Measurements from ENCODE around the gene GATA6. TPM values are rescaled to one million over a fixed set of nuclear protein-coding genes. Genes with fewer than 3 reads are reported as not detected.

Gene GATA6
- total and polyA plus RNA-seq, 9 donors: 1.3 to 7.0 (median 1.6) TPM

- no peak for DNase-seq
- no peaks in the 10 kb centered on the region for H3K36me3 ChIP-seq (ENCODE audit: control insufficient read depth, insufficient read depth, low read length)
- WGBS (ENCODE audit: insufficient coverage): 71% methylated on average over 5 of the region's 8 CpGs
- no peaks in the 10 kb centered on the region for H3K27me3 ChIP-seq (ENCODE audit: control insufficient read depth, insufficient read depth, low read length)
- H3K4me1 ChIP-seq (ENCODE audit: control insufficient read depth, insufficient read depth, low read length): no peaks in the 10 kb centered on the region
- H3K27ac ChIP-seq (ENCODE audit: low read length): no peak overlapping the region
- no peaks in the 10 kb centered on the region for H3K9me3 ChIP-seq (replicated peaks; ENCODE audit: control insufficient read depth, low read depth, low read length)
- H3K4me3 ChIP-seq (ENCODE audit: low read length): no peak overlapping the region
Observed at GRCh38 chr18:22233266-22233665, 63.9 kb downstream of the GATA6 start.

DNA sequence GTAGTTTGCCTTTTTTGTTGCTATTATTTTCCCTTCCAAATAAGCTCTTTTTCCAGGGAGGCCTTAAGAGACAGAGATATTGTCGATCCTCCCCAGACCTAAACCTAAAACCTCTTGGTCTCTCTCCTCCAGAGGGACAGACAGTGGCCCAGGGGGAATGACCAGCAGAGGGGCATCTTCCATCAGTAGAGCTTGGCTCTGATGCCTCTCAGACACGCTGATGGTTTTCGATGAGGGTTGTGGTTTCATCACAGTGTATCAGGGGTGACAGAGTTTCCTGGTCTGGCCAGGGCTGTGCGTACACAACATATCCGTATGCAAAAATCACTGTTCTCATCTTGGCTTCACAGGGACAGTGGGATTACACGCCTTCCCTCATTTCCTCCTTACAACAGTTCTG, 68.6 kb downstream of the GATA6 start:
- H3K9me3 ChIP-seq (replicated peaks; ENCODE audit: control insufficient read depth, low read depth, low read length): no peaks in the 10 kb centered on the region
- no peaks in the 10 kb centered on the region for H3K4me1 ChIP-seq (ENCODE audit: control insufficient read depth, insufficient read depth, low read length)
- H3K4me3 ChIP-seq (ENCODE audit: low read length): no peak overlapping the region
- no peaks in the 10 kb centered on the region for H3K36me3 ChIP-seq (ENCODE audit: control insufficient read depth, insufficient read depth, low read length)
- 90% methylated on average over 2 of the region's 6 CpGs for WGBS (ENCODE audit: insufficient coverage)
- H3K27ac ChIP-seq (ENCODE audit: low read length): no peak overlapping the region
- no peak for DNase-seq
- H3K27me3 ChIP-seq (ENCODE audit: control insufficient read depth, insufficient read depth, low read length): peaks cover 3% of the 10 kb centered on the region

DNA sequence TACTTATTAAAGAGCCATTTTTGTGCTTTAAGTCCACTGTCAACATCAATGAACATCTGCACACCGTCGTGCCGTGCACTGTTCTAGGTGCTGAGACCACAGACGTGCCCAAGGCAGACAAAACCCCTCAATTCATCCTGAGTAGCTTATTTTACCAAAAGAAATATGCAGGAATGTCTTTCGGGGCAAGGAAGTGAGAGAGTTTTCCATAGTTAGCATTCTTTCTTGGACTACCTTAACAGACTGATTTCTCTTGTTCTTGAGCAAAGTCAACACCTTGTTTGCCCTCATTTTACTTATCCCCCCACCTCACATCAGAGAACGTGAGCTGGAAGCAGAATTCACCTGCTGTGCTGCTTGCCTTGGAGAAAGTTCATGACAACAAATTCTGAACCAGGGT, 69.3 kb downstream of the GATA6 start:
- WGBS (ENCODE audit: insufficient coverage): no CpG with 5 or more reads among the region's 6 CpGs

GRCh38 chr18:22241921-22242361, 72.6 kb downstream of the GATA6 start:
- no peaks in the 10 kb centered on the region for H3K9me3 ChIP-seq (replicated peaks; ENCODE audit: control insufficient read depth, low read depth, low read length)
- no peaks in the 10 kb centered on the region for H3K4me1 ChIP-seq (ENCODE audit: control insufficient read depth, insufficient read depth, low read length)
- no peak for DNase-seq
- no peaks in the 10 kb centered on the region for H3K36me3 ChIP-seq (ENCODE audit: control insufficient read depth, insufficient read depth, low read length)
- H3K4me3 ChIP-seq (ENCODE audit: low read length): no peak overlapping the region
- H3K27ac ChIP-seq (ENCODE audit: low read length): no peak overlapping the region
- H3K27me3 ChIP-seq (ENCODE audit: control insufficient read depth, insufficient read depth, low read length): peaks cover 3% of the 10 kb centered on the region
- no CpG with 5 or more reads among the region's 6 CpGs for WGBS (ENCODE audit: insufficient coverage)

More for the DNA sequence above, 69.3 kb downstream of the GATA6 start:
- Histone ChIP-seq H3K4me3 (ENCODE audit: low read length) (no peak overlapping the region), H3K9me3 (replicated peaks; ENCODE audit: control insufficient read depth, low read depth, low read length) (no peaks in the 10 kb centered on the region), H3K36me3 (ENCODE audit: control insufficient read depth, insufficient read depth, low read length) (no peaks in the 10 kb centered on the region), H3K27ac (ENCODE audit: low read length) (no peak overlapping the region), H3K4me1 (ENCODE audit: control insufficient read depth, insufficient read depth, low read length) (no peaks in the 10 kb centered on the region), H3K27me3 (ENCODE audit: control insufficient read depth, insufficient read depth, low read length) (peaks cover 3% of the 10 kb centered on the region)
- DNase-seq: no peak

DNA sequence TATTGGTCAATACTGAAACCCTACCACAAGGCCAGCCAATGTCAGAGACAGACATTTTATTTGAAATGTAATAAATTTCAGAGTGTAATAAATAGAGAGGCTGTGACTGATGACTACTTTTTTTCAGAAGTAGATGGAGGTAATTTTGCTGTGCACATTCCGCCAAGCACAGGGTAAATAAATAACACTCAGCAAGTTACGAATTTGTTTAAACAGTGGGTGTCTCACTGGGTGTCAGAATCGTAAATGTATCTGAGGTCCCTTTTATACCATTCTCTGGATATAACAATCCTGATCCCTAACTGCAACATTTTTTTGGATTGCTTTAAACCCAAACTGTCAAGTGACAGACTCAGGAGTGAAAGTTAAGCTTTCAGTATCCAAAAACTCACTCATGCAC, 74.1 kb downstream of the GATA6 start:
- Histone ChIP-seq H3K9me3 (replicated peaks; ENCODE audit: control insufficient read depth, low read depth, low read length) (no peaks in the 10 kb centered on the region), H3K27ac (ENCODE audit: low read length) (no peak overlapping the region), H3K4me3 (ENCODE audit: low read length) (no peak overlapping the region), H3K4me1 (ENCODE audit: control insufficient read depth, insufficient read depth, low read length) (no peaks in the 10 kb centered on the region), H3K36me3 (ENCODE audit: control insufficient read depth, insufficient read depth, low read length) (no peaks in the 10 kb centered on the region), H3K27me3 (ENCODE audit: control insufficient read depth, insufficient read depth, low read length) (peaks cover 3% of the 10 kb centered on the region)
- DNase-seq: no peak
- WGBS (ENCODE audit: insufficient coverage): no CpG with 5 or more reads among the region's 3 CpGs

DNA sequence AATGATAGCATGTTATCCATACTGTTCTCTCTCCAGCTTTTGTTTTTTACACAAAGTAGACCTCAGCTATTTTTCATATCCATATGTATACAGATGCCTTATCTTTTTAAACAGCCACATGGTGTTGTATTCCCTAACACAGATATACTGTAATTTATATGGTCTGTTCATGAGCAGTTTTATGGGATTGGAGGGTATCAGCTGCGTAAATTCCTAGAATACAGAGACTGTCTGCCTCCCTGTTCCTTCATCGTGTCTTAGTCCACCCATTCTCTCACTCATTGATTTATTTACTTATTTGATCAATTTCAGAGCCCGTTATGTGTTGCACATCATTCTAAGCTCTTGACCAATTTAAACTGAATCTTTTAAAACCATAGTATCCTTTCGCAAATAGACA, 80.6 kb downstream of the GATA6 start:
- Histone ChIP-seq H3K27ac (ENCODE audit: low read length) (no peak overlapping the region), H3K36me3 (ENCODE audit: control insufficient read depth, insufficient read depth, low read length) (no peaks in the 10 kb centered on the region), H3K9me3 (replicated peaks; ENCODE audit: control insufficient read depth, low read depth, low read length) (no peaks in the 10 kb centered on the region), H3K4me3 (ENCODE audit: low read length) (no peak overlapping the region), H3K27me3 (ENCODE audit: control insufficient read depth, insufficient read depth, low read length) (peaks cover 6% of the 10 kb centered on the region), H3K4me1 (ENCODE audit: control insufficient read depth, insufficient read depth, low read length) (no peaks in the 10 kb centered on the region)
- DNase-seq: no peak
- WGBS (ENCODE audit: insufficient coverage): no CpG with 5 or more reads among the region's 4 CpGs

- DNase-seq: no peak
- no peaks in the 10 kb centered on the region for H3K4me1 ChIP-seq (ENCODE audit: control insufficient read depth, insufficient read depth, low read length)
- no peak overlapping the region for H3K27ac ChIP-seq (ENCODE audit: low read length)
- no peak overlapping the region for H3K4me3 ChIP-seq (ENCODE audit: low read length)
- H3K36me3 ChIP-seq (ENCODE audit: control insufficient read depth, insufficient read depth, low read length): no peaks in the 10 kb centered on the region
- H3K27me3 ChIP-seq (ENCODE audit: control insufficient read depth, insufficient read depth, low read length): peaks cover 6% of the 10 kb centered on the region
- no peaks in the 10 kb centered on the region for H3K9me3 ChIP-seq (replicated peaks; ENCODE audit: control insufficient read depth, low read depth, low read length)
- no CpG with 5 or more reads among the region's 8 CpGs for WGBS (ENCODE audit: insufficient coverage)
Observed at GRCh38 chr18:22250591-22250996, 81.2 kb downstream of the GATA6 start.

Other genes with a start within 250 kb of the GATA6 start
- not detected for gene CTAGE1, start 248.3 kb downstream of the GATA6 start, total RNA-seq
- gene CTAGE1, start 248.3 kb downstream of the GATA6 start, polyA plus RNA-seq (ENCODE audit: insufficient read depth in 1 of 8, insufficient read length in 8 of 8, low replicate concordance in 1 of 8): not detected

All from muscle of leg (tissue), 11 donors.